CD4-positive, CD25-positive, alpha-beta regulatory T cell (primary cell): ENCODE measurements around the gene KDM4B. TPM values are rescaled to one million over a fixed set of nuclear protein-coding genes. Genes with fewer than 3 reads are reported as not detected.

Experiments used
- ATAC-seq, 2 donors: fragments of 150-1000 bp; cut with Tn5 transposase; one replicate each; pipeline ENCODE4 v1.10.0; 2021; ENCODE audit warnings: low read depth in 2 of 2, moderate number of reproducible peaks in 2 of 2, moderate library complexity in 1 of 2
- DNase-seq, 3 donors: peaks; one replicate each; pipeline versions ENCODE4 v3.0.0 to v3.0.0-alpha.2; 2012 to 2022; ENCODE audit warnings: mixed read lengths in 1 of 3
- H3K27ac ChIP-seq: one replicate; pipeline ENCODE4 v1.7.0; 2013; ENCODE audit warnings: mild to moderate bottlenecking, low read length; ENCODE audit not compliant: insufficient read depth, poor library complexity, severe bottlenecking
- H3K27me3 ChIP-seq: one replicate; pipeline ENCODE4 v1.7.0; 2013; ENCODE audit warnings: low read length; ENCODE audit not compliant: control insufficient read depth, insufficient read depth
- H3K36me3 ChIP-seq: one replicate; pipeline ENCODE4 v1.7.0; 2013; ENCODE audit warnings: mild to moderate bottlenecking, low read length, moderate library complexity; ENCODE audit not compliant: control insufficient read depth, insufficient read depth
- H3K4me1 ChIP-seq: 2 replicates; pipeline ENCODE4 v1.7.0; 2013; ENCODE audit warnings: mild to moderate bottlenecking, low read length; ENCODE audit not compliant: insufficient read depth, control insufficient read depth, poor library complexity, severe bottlenecking
- H3K4me3 ChIP-seq: one replicate; pipeline ENCODE4 v1.7.0; 2013; ENCODE audit warnings: low read depth, mild to moderate bottlenecking, low read length, moderate library complexity
- H3K9me3 ChIP-seq, 2 experiments: 1 replicate in 1 of 2; 2 replicates in 1 of 2; pipeline ENCODE4 v1.7.0; 2013; ENCODE audit warnings: low read length in 2 of 2, mild to moderate bottlenecking in 1 of 2, moderate library complexity in 1 of 2; ENCODE audit not compliant: control insufficient read depth in 2 of 2
- H3K27ac Mint-ChIP-seq, 3 donors: one replicate each; pipeline ENCODE4 v1.8.0; 2020 to 2022; ENCODE audit warnings: mild to moderate bottlenecking in 3 of 3, mixed read lengths in 3 of 3, moderate library complexity in 2 of 3
- H3K27me3 Mint-ChIP-seq: one replicate; pipeline ENCODE4 v1.8.0; 2022; ENCODE audit warnings: mild to moderate bottlenecking, mixed read lengths
- H3K36me3 Mint-ChIP-seq: one replicate; pipeline ENCODE4 v1.8.0; 2020; ENCODE audit warnings: mixed read lengths
- H3K4me1 Mint-ChIP-seq, 4 donors: one replicate each; pipeline ENCODE4 v1.8.0; 2020 to 2022; ENCODE audit warnings: mixed read lengths in 4 of 4, mild to moderate bottlenecking in 1 of 4
- H3K4me3 Mint-ChIP-seq, 4 donors: one replicate each; pipeline ENCODE4 v1.8.0; 2020 to 2022; ENCODE audit warnings: mild to moderate bottlenecking in 4 of 4, mixed read lengths in 4 of 4, moderate library complexity in 3 of 4
- H3K9me3 Mint-ChIP-seq, 7 donors: one replicate each; pipeline ENCODE4 v1.8.0; 2020 to 2022; ENCODE audit warnings: mixed read lengths in 7 of 7, mild to moderate bottlenecking in 3 of 7, moderate library complexity in 2 of 7
- polyA plus RNA-seq, 4 donors: library from polyadenylated mRNA; unstranded; fragments of 300-500 nt; fragmentation: Illumina TruSeq; gene quantifications; one replicate each; pipeline ENCODE4 v1.2.3, GENCODE V29; 2021
- total RNA-seq: library from RNA; stranded (reverse); gene quantifications from one replicate; pipeline ENCODE4 v1.2.3, GENCODE V29; 2022

KDM4B gene
- total and polyA plus RNA-seq, 5 donors from 2014 or later, result 6.3 to 70.0 (median 8.6) TPM

DNA sequence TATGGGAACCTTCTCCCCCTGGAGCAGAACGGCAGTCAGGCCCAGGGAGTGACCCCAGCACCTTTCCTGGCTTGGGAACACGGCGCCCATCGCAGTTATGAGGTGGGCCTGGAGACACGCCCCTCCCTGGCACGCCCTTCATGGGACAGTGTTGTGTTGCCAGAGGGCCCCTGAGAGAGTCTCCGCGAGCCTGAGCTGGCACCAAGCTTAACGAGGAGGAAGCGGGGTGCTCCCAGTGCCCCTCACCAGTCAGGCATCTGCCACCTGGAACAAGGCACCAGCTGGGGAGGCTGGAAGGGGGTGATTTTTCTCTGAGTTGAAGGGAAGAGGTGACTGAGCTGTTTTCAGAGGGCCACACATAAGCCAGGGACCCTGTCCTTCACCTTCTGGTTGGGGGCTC, 180.6 kb downstream of the KDM4B start:
- no peak overlapping the region for H3K4me3 Mint-ChIP-seq
- peaks cover 17% of the 10 kb centered on the region for H3K36me3 ChIP-seq
- peaks cover 14% of the 10 kb centered on the region for H3K36me3 Mint-ChIP-seq
- peaks cover 0 to 7% (median 0%) of the 10 kb centered on the region in 4 donors for H3K4me1 Mint-ChIP-seq
- DNase-seq (no peak), ATAC-seq (no peak)
- no peak overlapping the region for H3K4me3 ChIP-seq
- H3K9me3 ChIP-seq, result no peaks in the 10 kb centered on the region
- no peaks in the 10 kb centered on the region for H3K27me3 ChIP-seq
- no peaks in the 10 kb centered on the region for H3K9me3 Mint-ChIP-seq
- H3K4me1 ChIP-seq, result no peaks in the 10 kb centered on the region
- peak overlapping the region in 2 of 3 donors; percentile 31 to 43 for H3K27ac Mint-ChIP-seq
- no peaks in the 10 kb centered on the region for H3K27me3 Mint-ChIP-seq
- H3K27ac ChIP-seq, result no peak overlapping the region

DNA sequence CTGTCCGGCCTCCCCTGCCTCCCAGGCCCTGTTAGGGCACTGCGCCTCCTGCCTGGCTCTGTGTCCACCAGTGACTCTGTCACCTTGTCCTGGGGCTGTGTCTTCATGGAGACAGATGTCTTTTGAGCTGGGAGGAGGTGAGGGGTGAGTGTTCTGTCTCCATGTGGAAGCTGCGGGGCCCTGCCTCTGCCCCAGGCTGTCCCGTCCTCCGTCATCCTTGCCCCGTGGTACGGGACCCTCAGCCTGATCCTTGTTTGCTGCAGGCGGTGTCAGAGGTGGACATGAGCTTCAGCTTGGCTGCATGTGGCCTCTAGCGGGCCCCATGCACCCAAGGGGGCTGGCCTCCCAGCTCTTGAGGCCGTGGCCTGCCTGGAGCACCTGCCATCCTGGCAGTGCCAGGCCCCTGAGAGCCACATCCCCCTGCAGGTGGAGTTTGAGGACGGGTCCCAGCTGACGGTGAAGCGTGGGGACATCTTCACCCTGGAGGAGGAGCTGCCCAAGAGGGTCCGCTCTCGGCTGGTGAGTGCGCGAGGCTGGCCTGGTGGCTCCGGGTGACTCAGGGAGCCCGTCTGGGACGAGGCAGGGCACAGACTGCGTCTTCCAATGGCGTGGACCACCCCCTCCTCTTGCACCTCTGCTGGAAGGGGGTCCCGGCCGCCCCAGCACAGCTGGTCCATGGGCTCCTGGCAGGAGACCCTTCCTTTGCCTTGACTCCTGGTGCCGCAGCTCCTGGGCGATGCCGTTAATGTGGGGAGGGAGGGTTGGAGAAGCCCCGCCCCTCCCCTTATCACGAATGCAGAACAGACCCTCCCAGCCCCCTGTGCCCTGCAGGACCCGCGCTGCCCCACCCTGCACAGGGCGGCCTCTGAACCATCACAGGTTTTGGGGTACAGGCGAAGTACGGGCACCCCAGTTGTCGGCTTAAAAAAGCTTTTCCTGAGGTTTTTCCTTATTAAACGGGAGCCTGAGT, 181.3 kb downstream of the KDM4B start:
- Histone ChIP-seq H3K27ac (no peak overlapping the region), H3K36me3 (peaks cover 11% of the 10 kb centered on the region), H3K4me3 (no peak overlapping the region), H3K4me1 (no peaks in the 10 kb centered on the region), H3K9me3 (no peaks in the 10 kb centered on the region), H3K27me3 (no peaks in the 10 kb centered on the region)
- ATAC-seq (no peak), DNase-seq (no peak)
- Mint-ChIP-seq H3K4me3 (no peak overlapping the region), H3K9me3 (no peaks in the 10 kb centered on the region), H3K36me3 (peaks cover 14% of the 10 kb centered on the region), H3K27me3 (no peaks in the 10 kb centered on the region), H3K27ac (no peak overlapping the region), H3K4me1 (peaks cover 0 to 7% (median 0%) of the 10 kb centered on the region in 4 donors)

- peaks cover 0 to 7% (median 0%) of the 10 kb centered on the region in 4 donors for H3K4me1 Mint-ChIP-seq
- no peak for DNase-seq
Observed at GRCh38 chr19:5150902-5151741, 182.2 kb downstream of the KDM4B start.

DNA sequence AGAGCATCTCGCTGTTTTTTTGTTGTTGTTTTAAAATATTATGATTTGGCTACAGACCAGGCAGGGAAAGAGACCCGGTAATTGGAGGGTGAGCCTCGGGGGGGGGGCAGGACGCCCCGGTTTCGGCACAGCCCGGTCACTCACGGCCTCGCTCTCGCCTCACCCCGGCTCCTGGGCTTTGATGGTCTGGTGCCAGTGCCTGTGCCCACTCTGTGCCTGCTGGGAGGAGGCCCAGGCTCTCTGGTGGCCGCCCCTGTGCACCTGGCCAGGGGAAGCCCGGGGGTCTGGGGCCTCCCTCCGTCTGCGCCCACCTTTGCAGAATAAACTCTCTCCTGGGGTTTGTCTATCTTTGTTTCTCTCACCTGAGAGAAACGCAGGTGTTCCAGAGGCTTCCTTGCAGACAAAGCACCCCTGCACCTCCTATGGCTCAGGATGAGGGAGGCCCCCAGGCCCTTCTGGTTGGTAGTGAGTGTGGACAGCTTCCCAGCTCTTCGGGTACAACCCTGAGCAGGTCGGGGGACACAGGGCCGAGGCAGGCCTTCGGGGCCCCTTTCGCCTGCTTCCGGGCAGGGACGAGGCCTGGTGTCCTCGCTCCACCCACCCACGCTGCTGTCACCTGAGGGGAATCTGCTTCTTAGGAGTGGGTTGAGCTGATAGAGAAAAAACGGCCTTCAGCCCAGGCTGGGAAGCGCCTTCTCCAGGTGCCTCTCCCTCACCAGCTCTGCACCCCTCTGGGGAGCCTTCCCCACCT, 183.3 kb downstream of the KDM4B start:
- H3K4me3 Mint-ChIP-seq, result no peak overlapping the region
- Histone ChIP-seq H3K27ac (no peak overlapping the region), H3K9me3 (no peaks in the 10 kb centered on the region), H3K27me3 (no peaks in the 10 kb centered on the region), H3K4me1 (no peaks in the 10 kb centered on the region), H3K4me3 (no peak overlapping the region), H3K36me3 (peaks cover 2% of the 10 kb centered on the region)
- peaks cover 11% of the 10 kb centered on the region for H3K36me3 Mint-ChIP-seq
- H3K4me1 Mint-ChIP-seq, result peaks cover 0 to 4% (median 0%) of the 10 kb centered on the region in 4 donors
- ATAC-seq (no peak), DNase-seq (no peak)
- no peaks in the 10 kb centered on the region for H3K27me3 Mint-ChIP-seq
- no peak overlapping the region for H3K27ac Mint-ChIP-seq
- H3K9me3 Mint-ChIP-seq, result no peaks in the 10 kb centered on the region

More at GRCh38 chr19:5150902-5151741, 182.2 kb downstream of the KDM4B start:
- no peaks in the 10 kb centered on the region for H3K27me3 Mint-ChIP-seq
- H3K36me3 Mint-ChIP-seq, result peaks cover 15% of the 10 kb centered on the region
- no peak overlapping the region for H3K27ac ChIP-seq
- no peaks in the 10 kb centered on the region for H3K27me3 ChIP-seq
- no peaks in the 10 kb centered on the region for H3K9me3 ChIP-seq
- ATAC-seq, result no peak
- H3K4me1 ChIP-seq, result no peaks in the 10 kb centered on the region
- H3K4me3 Mint-ChIP-seq, result no peak overlapping the region
- H3K4me3 ChIP-seq, result no peak overlapping the region
- H3K27ac Mint-ChIP-seq, result no peak overlapping the region
- peaks cover 7% of the 10 kb centered on the region for H3K36me3 ChIP-seq
- no peaks in the 10 kb centered on the region for H3K9me3 Mint-ChIP-seq

DNA sequence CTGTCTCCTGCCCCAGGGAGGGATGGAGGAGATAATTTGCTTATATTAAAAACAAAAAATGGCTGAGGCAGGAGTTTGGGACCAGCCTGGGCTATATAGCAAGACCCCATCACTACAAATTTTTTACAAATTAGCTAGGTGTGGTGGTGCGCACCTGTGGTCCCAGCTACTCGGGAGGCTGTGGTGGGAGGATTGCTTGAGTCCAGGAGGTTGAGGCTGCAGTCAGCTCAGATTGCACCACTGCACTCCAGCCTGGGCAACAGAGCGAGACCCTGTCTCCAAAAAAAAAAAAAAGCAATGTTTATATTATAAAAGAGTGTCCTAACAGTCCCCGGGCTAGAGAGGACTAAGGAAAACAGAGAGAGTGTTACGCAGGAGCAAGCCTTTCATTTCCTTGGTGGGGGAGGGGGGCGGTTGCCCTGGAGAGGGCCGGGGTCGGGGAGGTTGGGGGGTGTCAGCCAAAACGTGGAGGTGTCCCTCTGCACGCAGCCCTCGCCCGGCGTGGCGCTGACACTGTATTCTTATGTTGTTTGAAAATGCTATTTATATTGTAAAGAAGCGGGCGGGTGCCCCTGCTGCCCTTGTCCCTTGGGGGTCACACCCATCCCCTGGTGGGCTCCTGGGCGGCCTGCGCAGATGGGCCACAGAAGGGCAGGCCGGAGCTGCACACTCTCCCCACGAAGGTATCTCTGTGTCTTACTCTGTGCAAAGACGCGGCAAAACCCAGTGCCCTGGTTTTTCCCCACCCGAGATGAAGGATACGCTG, 184.0 kb downstream of the KDM4B start:
- Mint-ChIP-seq H3K9me3 (no peaks in the 10 kb centered on the region), H3K36me3 (peaks cover 9% of the 10 kb centered on the region), H3K4me3 (no peak overlapping the region), H3K4me1 (peaks cover 0 to 4% (median 0%) of the 10 kb centered on the region in 4 donors), H3K27ac (no peak overlapping the region), H3K27me3 (no peaks in the 10 kb centered on the region)
- H3K4me3 ChIP-seq, result no peak overlapping the region
- H3K9me3 ChIP-seq, result peaks cover 0 to 4% of the 10 kb centered on the region in 2 experiments
- no peak overlapping the region for H3K27ac ChIP-seq
- no peaks in the 10 kb centered on the region for H3K27me3 ChIP-seq
- DNase-seq, result no peak
- ATAC-seq, result no peak
- H3K4me1 ChIP-seq, result no peaks in the 10 kb centered on the region
- H3K36me3 ChIP-seq, result no peaks in the 10 kb centered on the region

GRCh38 chr19:5153601-5154128, 184.8 kb downstream of the KDM4B start:
- no peaks in the 10 kb centered on the region for H3K4me1 ChIP-seq
- no peak overlapping the region for H3K4me3 ChIP-seq
- DNase-seq, result no peak
- H3K9me3 ChIP-seq, result peaks cover 0 to 4% of the 10 kb centered on the region in 2 experiments
- Mint-ChIP-seq H3K4me3 (no peak overlapping the region), H3K9me3 (peaks cover 0 to 4% (median 0%) of the 10 kb centered on the region in 7 donors), H3K4me1 (peaks cover 0 to 4% (median 0%) of the 10 kb centered on the region in 4 donors), H3K27ac (no peak overlapping the region), H3K27me3 (no peaks in the 10 kb centered on the region), H3K36me3 (peaks cover 9% of the 10 kb centered on the region)
- no peaks in the 10 kb centered on the region for H3K27me3 ChIP-seq
- H3K36me3 ChIP-seq, result no peaks in the 10 kb centered on the region
- no peak overlapping the region for H3K27ac ChIP-seq
- ATAC-seq, result no peak
